Sigmoid colon (tissue), 7 donors: ENCODE results near the gene BCL10. TPM values are rescaled to one million over a fixed set of nuclear protein-coding genes. Genes with fewer than 3 reads are reported as not detected.

Experiments
- DNase-seq: peaks from one replicate; pipeline ENCODE4 v3.0.0-alpha.2; 2019
- H3K27ac ChIP-seq, 4 donors: fragments of 200-600 bp; sonication (generic); one replicate each; pipeline ENCODE4 v1.5.1; 2016 to 2019; ENCODE audit warnings: mild to moderate bottlenecking in 1 of 4
- H3K27me3 ChIP-seq, 3 donors: fragments of 200-600 bp; sonication (generic); one replicate each; pipeline ENCODE4 v1.5.1; 2019; ENCODE audit warnings: mild to moderate bottlenecking in 1 of 3
- H3K36me3 ChIP-seq, 4 donors: fragments of 200-600 bp; sonication (generic); one replicate each; pipeline ENCODE4 v1.5.1; 2016 to 2019
- H3K4me1 ChIP-seq, 4 donors: fragments of 200-600 bp; sonication (generic); one replicate each; pipeline ENCODE4 v1.5.1; 2017 to 2019
- H3K4me3 ChIP-seq, 4 donors: fragments of 200-600 bp; sonication (generic); one replicate each; pipeline ENCODE4 v1.5.1; 2017 to 2019; ENCODE audit warnings: mild to moderate bottlenecking in 2 of 4, moderate library complexity in 1 of 4
- H3K9me3 ChIP-seq, 4 donors: fragments of 200-600 bp in 3 of 4; sonication (generic) in 3 of 4; one replicate each; pipeline versions ENCODE4 v1.5.1 to v1.6.1; 2013 to 2019
- CTCF ChIP-seq, 4 experiments: fragments of 450-650 bp in 3 of 4; fragments of 200-600 bp in 1 of 4; IDR thresholded peaks; one replicate each; pipeline ENCODE4 v1.5.1; 2016 to 2019; ENCODE audit warnings: antibody characterized with exemption in 4 of 4, mild to moderate bottlenecking in 3 of 4, moderate library complexity in 2 of 4
- EP300 ChIP-seq, 4 donors: sonication (generic); formaldehyde crosslinking; IDR thresholded peaks; one replicate each; pipeline ENCODE4 v1.6.1; 2017; ENCODE audit warnings: antibody characterized with exemption in 4 of 4
- POLR2A ChIP-seq, 2 donors: fragments of 450-650 bp; IDR thresholded peaks; one replicate each; pipeline ENCODE4 v1.6.1; 2016; ENCODE audit warnings: antibody characterized with exemption in 2 of 2, mild to moderate bottlenecking in 2 of 2, moderate library complexity in 2 of 2
- POLR2AphosphoS5 ChIP-seq, 4 donors: sonication (generic); formaldehyde crosslinking; IDR thresholded peaks; one replicate each; pipeline ENCODE4 v1.6.1; 2017; ENCODE audit warnings: antibody characterized with exemption in 4 of 4
- WGBS, 2 donors: extraction: QIAGEN DNeasy Blood & Tissue Kit; methylation state at CpG; one replicate each; pipeline ENCODE4 v1.1.7; 2013; 5-methylcytosine and 5-hydroxymethylcytosine counted together
- intact Hi-C: fragments of 100-400 bp; cut with DNase I; formaldehyde crosslinking; loops from one replicate; pipeline ENCODE4 v1.15.1; 2023
- polyA plus RNA-seq, 3 donors: library from polyadenylated mRNA; stranded (reverse); fragments of 200-250 nt; gene quantifications; one replicate each; pipeline ENCODE4 v1.2.3, GENCODE V29; 2013
- total RNA-seq, 4 donors: library from RNA; depleted of rRNA; stranded (reverse); fragments of >200 nt; gene quantifications; one replicate each; pipeline ENCODE4 v1.1.0, GENCODE V29; 2016
- donor health status: healthy with polysubstance abuse.
- donor health status: Bipolar disorder and iron deficiency.
- donor health status: healthy.

Gene BCL10
- total and polyA plus RNA-seq, 7 donors: 6.7 to 49.7 (median 14.2) TPM

GRCh38 chr1:85289207-85289847, 12.9 kb upstream of the BCL10 start:
- DNase-seq: no peak
- Histone ChIP-seq H3K27ac (no peak overlapping the region), H3K27me3 (no peaks in the 10 kb centered on the region), H3K9me3 (no peaks in the 10 kb centered on the region), H3K36me3 (no peaks in the 10 kb centered on the region), H3K4me3 (no peak overlapping the region), H3K4me1 (no peaks in the 10 kb centered on the region)
- intact Hi-C loops: no loop called here
- WGBS, 2 donors: 83 to 85% methylated on average over 9 of the region's 9 CpGs
- TF ChIP-seq POLR2AphosphoS5 (IDR thresholded peaks at IDR 0.05): no peak
- no peak for TF ChIP-seq EP300 (IDR thresholded peaks at IDR 0.05)
- TF ChIP-seq POLR2A (IDR thresholded peaks at IDR 0.05): no peak
- TF ChIP-seq CTCF (IDR thresholded peaks at IDR 0.05): no peak

GRCh38 chr1:85284202-85284601, 7.8 kb upstream of the BCL10 start:
- 93 to 96% methylated on average over 2 of the region's 2 CpGs for WGBS, 2 donors
- H3K4me3 ChIP-seq: no peak overlapping the region
- no peaks in the 10 kb centered on the region for H3K36me3 ChIP-seq
- DNase-seq: no peak
- no peaks in the 10 kb centered on the region for H3K9me3 ChIP-seq
- intact Hi-C loops: no loop called here
- H3K4me1 ChIP-seq: no peaks in the 10 kb centered on the region
- TF ChIP-seq POLR2AphosphoS5 (IDR thresholded peaks at IDR 0.05) (no peak), POLR2A (IDR thresholded peaks at IDR 0.05) (no peak), CTCF (IDR thresholded peaks at IDR 0.05) (no peak), EP300 (IDR thresholded peaks at IDR 0.05) (no peak)
- H3K27me3 ChIP-seq: no peaks in the 10 kb centered on the region
- H3K27ac ChIP-seq: no peak overlapping the region

GRCh38 chr1:85283475-85284199, 7.2 kb upstream of the BCL10 start:
- intact Hi-C loops: no loop called here
- no peak for TF ChIP-seq EP300 (IDR thresholded peaks at IDR 0.05)
- no peak for TF ChIP-seq CTCF (IDR thresholded peaks at IDR 0.05)
- no peak for TF ChIP-seq POLR2A (IDR thresholded peaks at IDR 0.05)
- no peak for TF ChIP-seq POLR2AphosphoS5 (IDR thresholded peaks at IDR 0.05)
- DNase-seq: no peak
- H3K9me3 ChIP-seq: no peaks in the 10 kb centered on the region
- peaks cover 0 to 2% (median 0%) of the 10 kb centered on the region in 4 donors for H3K4me1 ChIP-seq
- 37 to 78% methylated on average over 11 of the region's 11 CpGs for whole genome bisulfite sequencing, 2 donors
- H3K27ac ChIP-seq: no peak overlapping the region
- H3K27me3 ChIP-seq: no peaks in the 10 kb centered on the region
- no peaks in the 10 kb centered on the region for H3K36me3 ChIP-seq
- H3K4me3 ChIP-seq: no peak overlapping the region

GRCh38 chr1:85282424-85282823, 6.0 kb upstream of the BCL10 start:
- DNase-seq: no peak
- no peak overlapping the region for H3K4me3 ChIP-seq
- intact Hi-C loops: no loop called here
- H3K36me3 ChIP-seq: no peaks in the 10 kb centered on the region
- no peaks in the 10 kb centered on the region for H3K9me3 ChIP-seq
- TF ChIP-seq POLR2AphosphoS5 (IDR thresholded peaks at IDR 0.05): no peak
- TF ChIP-seq POLR2A (IDR thresholded peaks at IDR 0.05): no peak
- TF ChIP-seq CTCF (IDR thresholded peaks at IDR 0.05): no peak
- TF ChIP-seq EP300 (IDR thresholded peaks at IDR 0.05): no peak
- no peaks in the 10 kb centered on the region for H3K27me3 ChIP-seq
- WGBS, 2 donors: 82 to 94% methylated on average over 1 of the region's 1 CpG
- H3K4me1 ChIP-seq: peaks cover 0 to 5% (median 0%) of the 10 kb centered on the region in 4 donors
- no peak overlapping the region for H3K27ac ChIP-seq
